ENCODE results near the gene GMNN.

DNA sequence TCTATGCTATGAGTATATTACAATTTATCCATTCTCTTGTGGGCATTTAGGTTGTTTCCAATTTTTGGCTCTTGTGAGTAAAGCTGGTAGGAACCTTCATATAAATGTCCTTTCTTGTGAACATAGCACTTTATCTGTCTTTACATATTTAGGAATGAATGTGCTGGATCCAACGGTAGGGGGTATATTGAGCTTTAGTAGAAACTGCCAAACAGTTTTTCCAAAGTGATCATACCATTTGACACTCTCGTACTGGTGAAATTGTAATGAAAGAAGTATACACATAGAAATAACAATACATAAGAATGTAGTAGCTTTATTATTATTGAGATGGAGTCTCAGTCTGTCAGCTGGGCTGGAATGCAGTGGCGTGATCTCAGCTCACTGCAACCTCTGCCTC lies 54.9 kb downstream of the GMNN start:
- TF ChIP-seq, protein P1, sequence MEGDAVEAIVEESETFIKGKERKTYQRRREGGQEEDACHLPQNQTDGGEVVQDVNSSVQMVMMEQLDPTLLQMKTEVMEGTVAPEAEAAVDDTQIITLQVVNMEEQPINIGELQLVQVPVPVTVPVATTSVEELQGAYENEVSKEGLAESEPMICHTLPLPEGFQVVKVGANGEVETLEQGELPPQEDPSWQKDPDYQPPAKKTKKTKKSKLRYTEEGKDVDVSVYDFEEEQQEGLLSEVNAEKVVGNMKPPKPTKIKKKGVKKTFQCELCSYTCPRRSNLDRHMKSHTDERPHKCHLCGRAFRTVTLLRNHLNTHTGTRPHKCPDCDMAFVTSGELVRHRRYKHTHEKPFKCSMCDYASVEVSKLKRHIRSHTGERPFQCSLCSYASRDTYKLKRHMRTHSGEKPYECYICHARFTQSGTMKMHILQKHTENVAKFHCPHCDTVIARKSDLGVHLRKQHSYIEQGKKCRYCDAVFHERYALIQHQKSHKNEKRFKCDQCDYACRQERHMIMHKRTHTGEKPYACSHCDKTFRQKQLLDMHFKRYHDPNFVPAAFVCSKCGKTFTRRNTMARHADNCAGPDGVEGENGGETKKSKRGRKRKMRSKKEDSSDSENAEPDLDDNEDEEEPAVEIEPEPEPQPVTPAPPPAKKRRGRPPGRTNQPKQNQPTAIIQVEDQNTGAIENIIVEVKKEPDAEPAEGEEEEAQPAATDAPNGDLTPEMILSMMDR (IDR thresholded peaks at IDR 0.05): no peak
- TF ChIP-seq POLR2A (IDR thresholded peaks at IDR 0.05; ENCODE audit: low read depth): no peak

All from esophagus muscularis mucosa (tissue), 3 donors.